ENCODE results near the gene OSBPL3. TPM values are rescaled to one million over a fixed set of nuclear protein-coding genes. Genes with fewer than 3 reads are reported as not detected.

OSBPL3 gene
- total RNA-seq, 1 experiment from 2014 or later: 149 TPM

DNA sequence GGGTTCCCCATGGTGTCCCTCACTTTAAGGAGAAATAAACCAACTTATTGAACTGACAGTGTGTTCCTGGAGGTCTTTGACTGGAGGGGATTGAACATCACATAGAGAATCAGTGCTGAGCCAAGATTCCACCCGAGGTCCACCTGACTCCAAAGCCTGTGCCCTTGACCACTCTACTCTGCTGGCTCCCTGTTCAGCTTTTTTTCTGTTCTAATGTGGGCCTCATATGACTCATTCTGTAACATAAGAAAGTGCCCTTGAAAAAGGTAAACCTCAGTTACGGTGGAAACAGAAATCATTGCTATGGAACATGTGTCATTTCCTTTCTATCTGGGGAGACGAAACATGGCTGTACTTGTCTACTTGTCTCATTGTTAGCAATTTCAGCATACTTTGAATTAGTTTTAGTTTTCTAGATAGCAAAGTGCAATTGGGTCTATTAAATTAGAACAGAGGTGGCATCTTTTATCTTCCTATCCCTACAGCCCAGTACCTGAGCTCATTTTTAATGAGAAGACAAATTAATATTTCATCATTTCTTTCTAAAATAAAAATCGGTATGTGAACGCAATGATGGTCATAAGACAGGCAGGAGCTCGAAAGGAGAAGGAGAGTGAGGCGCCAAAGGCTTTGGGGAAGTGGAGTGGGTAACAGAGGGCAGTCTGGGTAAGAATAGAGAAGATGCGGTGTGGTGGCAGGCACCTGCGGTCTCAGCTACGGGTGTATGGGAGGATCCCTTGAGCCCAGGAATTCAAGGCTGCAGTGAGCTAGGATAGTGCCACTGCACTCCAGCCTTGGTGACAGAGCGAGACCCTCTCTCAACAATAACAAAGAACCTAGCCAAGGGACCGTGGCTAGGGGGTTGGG, 224.2 kb downstream of the OSBPL3 start:
- Histone ChIP-seq H3K9me2 (replicated peaks; ENCODE audit: insufficient read depth, low read length) (no peaks in the 10 kb centered on the region), H3K27ac (ENCODE audit: low read length) (no peak overlapping the region), H3K4me2 (ENCODE audit: low read depth, low read length, poor library complexity, severe bottlenecking) (no peak overlapping the region), H3K9ac (ENCODE audit: low read length) (no peak overlapping the region), H3K9me3 (ENCODE audit: low read length) (no peaks in the 10 kb centered on the region; the same call in 1 of the 2 replicates), H2AFZ (ENCODE audit: low read length) (no peak overlapping the region), H3K79me2 (ENCODE audit: low read length) (no peaks in the 10 kb centered on the region), H3K27me3 (ENCODE audit: low read length) (no peaks in the 10 kb centered on the region), H3K4me3 (ENCODE audit: low read length) (no peak overlapping the region), H3K36me3 (ENCODE audit: insufficient read depth, low read length) (peaks cover 11% of the 10 kb centered on the region), H3K4me1 (ENCODE audit: low read length) (no peaks in the 10 kb centered on the region), H4K20me1 (ENCODE audit: insufficient read depth, low read depth, low read length) (no peaks in the 10 kb centered on the region)
- no peak for DNase-seq

DNA sequence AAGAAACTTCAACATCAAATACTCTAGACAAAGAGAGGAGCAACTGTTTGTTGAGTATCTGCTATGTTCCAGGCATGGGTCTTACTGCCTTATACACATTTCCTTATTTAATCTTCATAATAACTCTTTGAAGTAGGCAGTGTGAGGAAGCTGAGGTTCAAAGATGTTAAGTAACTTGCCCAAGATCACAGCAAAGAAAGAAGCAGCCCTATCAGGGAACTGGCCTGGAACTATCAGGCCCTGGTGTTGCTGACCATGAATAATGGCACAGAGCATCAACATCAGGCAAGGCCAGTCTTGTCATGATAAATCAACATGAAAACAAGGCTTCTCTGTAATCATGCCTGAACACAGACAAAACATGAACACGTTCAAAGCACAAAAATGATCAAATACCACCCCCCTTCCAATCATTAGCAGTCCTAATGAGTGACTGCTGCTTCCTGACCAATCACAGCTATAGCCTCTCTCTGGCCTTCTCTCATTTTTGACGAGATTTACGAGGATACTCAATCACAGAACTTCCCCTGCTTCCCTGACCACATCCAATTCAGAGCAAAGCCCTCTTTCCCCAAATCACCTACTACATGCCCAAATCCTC, 225.0 kb downstream of the OSBPL3 start:
- no peak overlapping the region for H2AFZ ChIP-seq (ENCODE audit: low read length)
- no peak overlapping the region for H3K4me2 ChIP-seq (ENCODE audit: low read depth, low read length, poor library complexity, severe bottlenecking)
- no peak for DNase-seq
- H3K79me2 ChIP-seq (ENCODE audit: low read length): no peaks in the 10 kb centered on the region
- no peak overlapping the region for H3K27ac ChIP-seq (ENCODE audit: low read length)
- H3K4me1 ChIP-seq (ENCODE audit: low read length): no peaks in the 10 kb centered on the region
- peaks cover 4% of the 10 kb centered on the region; the same call in 1 of the 2 replicates for H3K36me3 ChIP-seq (ENCODE audit: insufficient read depth, low read length)
- no peak overlapping the region for H3K4me3 ChIP-seq (ENCODE audit: low read length)
- no peak overlapping the region for H3K9ac ChIP-seq (ENCODE audit: low read length)
- no peaks in the 10 kb centered on the region for H4K20me1 ChIP-seq (ENCODE audit: insufficient read depth, low read depth, low read length)
- H3K27me3 ChIP-seq (ENCODE audit: low read length): no peaks in the 10 kb centered on the region
- no peaks in the 10 kb centered on the region for H3K9me3 ChIP-seq (ENCODE audit: low read length)
- no peaks in the 10 kb centered on the region for H3K9me2 ChIP-seq (replicated peaks; ENCODE audit: insufficient read depth, low read length)

DNA sequence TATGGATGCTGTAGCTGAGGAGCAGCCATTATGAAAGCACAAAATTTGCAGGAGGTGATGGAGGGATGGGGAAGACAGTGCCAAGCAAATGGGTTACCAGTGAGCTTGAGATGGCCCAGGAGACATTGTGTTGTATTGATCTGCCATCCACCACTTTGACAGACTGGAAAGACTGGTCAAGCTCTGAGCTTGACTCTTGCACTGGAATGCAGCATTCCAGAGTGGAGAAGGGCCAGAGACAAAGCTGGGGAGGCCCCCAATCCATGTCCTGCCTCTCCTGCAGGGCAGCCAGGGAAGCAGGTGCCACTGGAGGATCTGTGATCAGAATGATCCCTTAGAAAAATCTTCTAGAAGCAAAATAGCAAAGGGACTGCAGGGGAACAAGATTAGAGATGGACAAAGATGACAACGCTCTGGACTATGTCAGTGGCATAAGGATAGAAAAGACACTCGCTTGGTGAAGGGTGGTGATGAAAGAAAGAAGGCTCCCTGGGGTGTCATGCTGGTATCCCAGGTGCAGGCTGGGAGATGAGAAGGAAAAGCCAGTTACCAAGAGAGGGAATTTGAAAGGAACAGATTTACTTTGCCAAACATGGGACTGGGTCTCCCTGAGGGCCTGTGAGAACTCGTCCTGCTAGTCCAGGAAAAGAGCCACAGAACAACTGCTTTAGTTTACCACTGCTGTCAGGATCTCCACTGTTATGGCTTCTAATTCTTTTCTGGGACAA, 227.7 kb downstream of the OSBPL3 start:
- Histone ChIP-seq H4K20me1 (ENCODE audit: insufficient read depth, low read depth, low read length) (no peaks in the 10 kb centered on the region), H3K9me3 (ENCODE audit: low read length) (no peaks in the 10 kb centered on the region), H3K9me2 (replicated peaks; ENCODE audit: insufficient read depth, low read length) (no peaks in the 10 kb centered on the region), H3K9ac (ENCODE audit: low read length) (no peak overlapping the region), H3K4me1 (ENCODE audit: low read length) (no peaks in the 10 kb centered on the region), H3K4me2 (ENCODE audit: low read depth, low read length, poor library complexity, severe bottlenecking) (no peak overlapping the region), H3K27ac (ENCODE audit: low read length) (no peak overlapping the region), H3K79me2 (ENCODE audit: low read length) (no peaks in the 10 kb centered on the region), H3K27me3 (ENCODE audit: low read length) (no peaks in the 10 kb centered on the region), H3K4me3 (ENCODE audit: low read length) (no peak overlapping the region), H3K36me3 (ENCODE audit: insufficient read depth, low read length) (no peaks in the 10 kb centered on the region), H2AFZ (ENCODE audit: low read length) (no peak overlapping the region)
- no peak for DNase-seq

DNA sequence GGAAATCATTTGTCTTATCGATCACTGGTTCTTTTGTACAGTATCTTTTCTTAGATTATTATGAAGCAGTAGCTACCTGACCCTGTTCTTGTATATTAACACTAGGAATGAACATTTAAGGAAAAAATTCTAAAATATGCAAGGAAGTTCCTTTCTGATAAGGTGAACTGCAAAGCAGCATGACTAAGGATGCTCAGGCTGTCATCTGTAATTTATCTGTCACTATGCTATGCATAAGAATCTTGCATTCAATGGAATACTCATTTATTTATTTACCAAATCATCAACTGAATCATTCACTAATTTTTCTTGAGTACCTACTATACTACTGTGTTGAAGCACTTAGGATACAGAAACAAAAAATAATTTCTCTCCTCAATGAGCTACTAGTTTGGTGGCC, 228.5 kb downstream of the OSBPL3 start:
- H2AFZ ChIP-seq (ENCODE audit: low read length): no peak overlapping the region
- no peaks in the 10 kb centered on the region for H3K36me3 ChIP-seq (ENCODE audit: insufficient read depth, low read length)
- H3K27me3 ChIP-seq (ENCODE audit: low read length): no peaks in the 10 kb centered on the region
- H3K9me2 ChIP-seq (replicated peaks; ENCODE audit: insufficient read depth, low read length): no peaks in the 10 kb centered on the region
- H3K9me3 ChIP-seq (ENCODE audit: low read length): no peaks in the 10 kb centered on the region
- no peak overlapping the region for H3K4me2 ChIP-seq (ENCODE audit: low read depth, low read length, poor library complexity, severe bottlenecking)
- no peak overlapping the region for H3K27ac ChIP-seq (ENCODE audit: low read length)
- H3K9ac ChIP-seq (ENCODE audit: low read length): no peak overlapping the region
- DNase-seq: no peak
- H3K4me3 ChIP-seq (ENCODE audit: low read length): no peak overlapping the region
- H3K79me2 ChIP-seq (ENCODE audit: low read length): no peaks in the 10 kb centered on the region
- no peaks in the 10 kb centered on the region for H3K4me1 ChIP-seq (ENCODE audit: low read length)
- H4K20me1 ChIP-seq (ENCODE audit: insufficient read depth, low read depth, low read length): no peaks in the 10 kb centered on the region

DNA sequence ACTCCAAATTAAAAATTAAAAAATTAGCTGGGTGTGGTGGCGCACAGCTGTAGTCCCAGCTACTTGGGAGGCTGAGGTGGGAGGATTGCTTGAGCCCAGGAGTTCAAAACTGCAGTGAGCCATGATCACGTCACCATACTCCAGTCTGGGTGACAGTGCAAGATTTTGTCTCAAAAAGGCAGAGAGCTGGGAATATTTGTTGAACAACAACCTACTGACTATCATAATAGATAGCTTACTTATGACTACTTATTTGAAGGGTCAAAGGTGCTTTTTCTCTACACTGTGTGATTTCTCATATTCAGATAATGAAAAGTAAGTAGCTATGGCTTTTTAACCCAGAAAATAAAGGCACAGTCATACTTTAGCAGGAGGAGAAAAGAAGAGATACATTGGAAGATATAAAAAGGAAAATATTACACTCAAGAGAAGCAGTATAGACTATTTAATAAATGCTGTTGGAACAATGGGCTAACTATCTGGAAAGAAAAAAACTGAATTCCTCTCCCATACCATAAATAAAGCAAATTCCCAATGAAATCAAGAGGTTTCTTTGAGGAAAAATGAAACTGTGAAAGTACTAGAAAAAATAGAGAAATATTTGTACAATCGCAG, 229.4 kb downstream of the OSBPL3 start:
- Histone ChIP-seq H3K79me2 (ENCODE audit: low read length) (no peaks in the 10 kb centered on the region), H3K4me2 (ENCODE audit: low read depth, low read length, poor library complexity, severe bottlenecking) (no peak overlapping the region), H3K27ac (ENCODE audit: low read length) (no peak overlapping the region), H3K36me3 (ENCODE audit: insufficient read depth, low read length) (no peaks in the 10 kb centered on the region), H3K4me3 (ENCODE audit: low read length) (no peak overlapping the region), H4K20me1 (ENCODE audit: insufficient read depth, low read depth, low read length) (no peaks in the 10 kb centered on the region), H3K9ac (ENCODE audit: low read length) (no peak overlapping the region), H3K27me3 (ENCODE audit: low read length) (no peaks in the 10 kb centered on the region), H3K9me2 (replicated peaks; ENCODE audit: insufficient read depth, low read length) (no peaks in the 10 kb centered on the region), H2AFZ (ENCODE audit: low read length) (no peak overlapping the region), H3K9me3 (ENCODE audit: low read length) (no peaks in the 10 kb centered on the region), H3K4me1 (ENCODE audit: low read length) (no peaks in the 10 kb centered on the region)
- DNase-seq: no peak

DNA sequence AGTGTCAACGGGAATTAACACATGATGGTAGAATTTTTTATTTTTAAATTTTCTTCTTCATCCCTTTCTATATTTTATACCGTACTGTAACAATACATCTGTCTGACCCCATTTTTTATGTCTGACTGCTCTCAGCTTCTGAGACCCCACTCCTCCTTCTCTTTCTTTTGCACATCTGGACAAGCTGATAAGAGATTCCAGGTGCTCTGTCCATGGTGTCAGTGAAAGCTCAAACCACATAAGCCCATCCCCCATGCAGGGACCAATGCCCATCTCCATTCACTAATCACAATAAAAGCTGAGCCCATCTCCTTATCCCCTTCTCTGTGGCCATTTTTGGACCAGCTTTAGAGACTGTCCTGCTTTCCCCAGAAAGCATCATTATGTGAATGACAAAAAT, 231.5 kb downstream of the OSBPL3 start:
- Histone ChIP-seq H3K9me3 (ENCODE audit: low read length) (no peaks in the 10 kb centered on the region), H3K27me3 (ENCODE audit: low read length) (no peaks in the 10 kb centered on the region), H2AFZ (ENCODE audit: low read length) (no peak overlapping the region), H3K4me2 (ENCODE audit: low read depth, low read length, poor library complexity, severe bottlenecking) (no peak overlapping the region), H3K79me2 (ENCODE audit: low read length) (no peaks in the 10 kb centered on the region), H3K4me1 (ENCODE audit: low read length) (no peaks in the 10 kb centered on the region), H3K9ac (ENCODE audit: low read length) (no peak overlapping the region), H3K36me3 (ENCODE audit: insufficient read depth, low read length) (no peaks in the 10 kb centered on the region; the same call in 1 of the 2 replicates), H3K4me3 (ENCODE audit: low read length) (no peak overlapping the region), H3K9me2 (replicated peaks; ENCODE audit: insufficient read depth, low read length) (no peaks in the 10 kb centered on the region), H4K20me1 (ENCODE audit: insufficient read depth, low read depth, low read length) (no peaks in the 10 kb centered on the region), H3K27ac (ENCODE audit: low read length) (no peak overlapping the region)
- DNase-seq: no peak
